Liver (tissue), 3 donors: ENCODE results near the gene IQGAP2.

Experiments
- CTCF ChIP-seq: fragments of 150-350 bp; IDR thresholded peaks from 2 replicates; pipeline ENCODE4 v1.5.1; 2017; ENCODE audit warnings: improper control_type of control experiment, low read depth, low read length; ENCODE audit not compliant: missing input control
- GABPA ChIP-seq, 2 donors: IDR thresholded peaks in 1 of 2; conservative IDR thresholded peaks in 1 of 2; 2 replicates each; pipeline ENCODE4 v1.6.1; 2016; ENCODE audit warnings: antibody characterized with exemption in 2 of 2, mild to moderate bottlenecking in 1 of 2, moderate library complexity in 1 of 2
- ZBTB33 ChIP-seq: IDR thresholded peaks from 2 replicates; pipeline ENCODE4 v1.6.1; 2016; ENCODE audit warnings: antibody characterized with exemption
- donor health status: healthy.
- donor health status: healthy.

- TF ChIP-seq CTCF (no peak), ZBTB33 (no peak), GABPA (IDR thresholded peaks at IDR 0.05 in 1 of 2, conservative IDR thresholded peaks at IDR 0.05 in 1 of 2) (no peak)
These were observed 35.3 kb upstream of the IQGAP2 start for GRCh38 chr5:76367623-76368371.
